Mesenteric fat pad (tissue), 1 donor: ENCODE measurements around the gene CFAP46. TPM values are rescaled to one million over a fixed set of nuclear protein-coding genes. Genes with fewer than 3 reads are reported as not detected.

Source experiments
- DNase-seq: peaks from one replicate; pipeline ENCODE4 v3.0.0-alpha.2; 2020; ENCODE audit warnings: low spot score
- total RNA-seq: library from RNA; stranded (reverse); fragmentation: NEBNext Ultra II Directional; extraction: Animal tissue kit (Norgen Biotek cat#: 25700); gene quantifications from one replicate; pipeline ENCODE4 v1.2.1, GENCODE V29; 2021
- donor health status: DM: yes; HTN: yes; CAD: no.

CFAP46 gene
- total RNA-seq, 1 donor from 2014 or later, result not detected

DNA sequence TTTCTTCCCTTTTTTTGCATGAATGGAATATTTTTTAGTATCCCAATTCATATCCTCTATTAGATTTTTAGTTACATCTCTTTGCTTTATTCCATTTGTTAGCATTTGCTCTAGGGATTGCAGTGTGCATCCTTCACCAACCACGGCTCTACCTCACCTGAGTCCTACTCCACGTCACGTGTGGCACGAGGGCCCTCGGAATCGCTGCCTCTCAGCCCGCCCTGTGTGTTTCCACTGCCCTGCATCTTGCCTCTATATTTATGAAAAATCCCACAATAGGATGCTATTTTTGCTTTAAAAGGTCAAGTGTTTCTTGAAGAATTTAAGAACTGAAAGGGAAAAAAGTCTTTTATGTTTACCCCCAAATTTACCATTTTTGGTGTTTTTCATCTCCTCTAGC is 41.0 kb downstream of the CFAP46 start:
- no peak for DNase-seq

DNA sequence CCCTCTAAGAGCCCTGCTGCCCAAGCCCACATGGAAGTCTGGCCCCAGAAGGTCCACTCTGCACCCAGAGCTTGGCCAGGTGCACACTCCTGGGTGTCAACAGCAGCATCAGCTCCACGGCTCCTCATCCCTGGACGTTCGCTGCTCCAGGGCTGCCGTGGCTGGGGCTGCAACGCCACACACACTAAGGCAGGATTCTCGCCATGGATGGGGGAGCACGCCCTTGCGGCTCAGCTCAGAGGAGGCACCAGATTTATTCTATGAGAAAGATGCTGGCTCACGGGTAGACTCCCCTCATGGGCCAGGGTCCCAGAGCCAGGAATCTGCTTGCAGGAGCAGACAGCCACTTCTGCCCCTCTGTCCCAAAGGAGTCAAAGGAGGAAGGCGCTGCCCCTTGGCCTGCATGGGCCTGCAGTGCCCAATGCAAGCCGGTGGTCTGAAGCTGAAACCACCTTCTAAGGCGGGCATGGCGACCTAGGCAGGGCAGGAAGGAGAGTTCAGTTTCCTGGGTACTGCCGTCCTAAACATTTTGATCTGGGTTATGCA is 42.1 kb downstream of the CFAP46 start:
- DNase-seq, result no peak

DNA sequence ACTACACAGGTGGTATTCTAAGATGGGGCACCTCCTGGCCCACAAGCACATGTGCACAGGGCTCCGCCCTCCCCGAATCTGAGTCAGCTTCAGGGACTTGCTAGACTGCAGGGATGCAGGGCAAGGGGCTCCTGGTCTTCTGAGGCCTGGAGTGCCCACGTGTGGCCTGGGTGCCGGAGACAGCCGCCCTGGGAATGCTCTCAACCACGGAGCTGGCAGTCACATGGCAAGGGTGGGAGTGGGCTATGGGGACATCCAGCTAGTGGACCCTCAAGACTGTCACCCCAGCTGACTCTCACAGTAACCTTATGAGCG is 42.7 kb downstream of the CFAP46 start:
- DNase-seq, result no peak

DNA sequence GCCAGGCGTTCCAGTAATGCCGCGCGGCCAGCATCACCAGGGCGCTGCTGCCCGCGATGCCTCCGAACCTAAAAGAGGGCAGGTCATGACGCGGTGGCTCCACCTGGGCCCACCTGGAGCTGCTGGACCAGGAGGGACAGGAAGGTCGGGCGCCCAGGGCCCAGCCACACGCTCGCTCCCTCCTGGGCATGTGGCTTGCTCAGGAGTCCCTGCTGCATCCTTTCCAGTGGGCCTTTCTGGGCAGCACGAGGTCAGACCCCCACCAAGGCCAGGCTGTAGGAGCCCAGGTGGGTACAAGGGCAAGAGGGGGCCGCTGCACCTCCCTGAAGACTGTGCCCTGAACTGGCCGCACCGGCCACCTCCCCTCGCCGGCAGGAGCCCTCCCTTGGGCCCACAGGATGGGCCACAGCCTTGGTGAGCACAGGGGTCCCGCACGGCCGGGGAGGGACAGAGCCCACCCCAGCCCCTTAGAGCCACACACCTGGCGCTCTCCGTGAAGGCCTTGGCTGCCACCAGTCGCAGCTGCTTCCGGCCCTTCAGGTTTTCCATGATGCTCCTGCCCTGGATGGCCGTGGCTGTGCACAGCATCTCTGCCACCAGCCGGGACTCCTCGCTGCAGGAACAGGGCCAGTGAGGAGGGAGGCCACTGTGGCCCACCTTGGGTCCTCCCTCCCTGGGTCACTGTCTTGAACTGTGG is 43.2 kb downstream of the CFAP46 start:
- peak; percentile 82 for DNase-seq

DNA sequence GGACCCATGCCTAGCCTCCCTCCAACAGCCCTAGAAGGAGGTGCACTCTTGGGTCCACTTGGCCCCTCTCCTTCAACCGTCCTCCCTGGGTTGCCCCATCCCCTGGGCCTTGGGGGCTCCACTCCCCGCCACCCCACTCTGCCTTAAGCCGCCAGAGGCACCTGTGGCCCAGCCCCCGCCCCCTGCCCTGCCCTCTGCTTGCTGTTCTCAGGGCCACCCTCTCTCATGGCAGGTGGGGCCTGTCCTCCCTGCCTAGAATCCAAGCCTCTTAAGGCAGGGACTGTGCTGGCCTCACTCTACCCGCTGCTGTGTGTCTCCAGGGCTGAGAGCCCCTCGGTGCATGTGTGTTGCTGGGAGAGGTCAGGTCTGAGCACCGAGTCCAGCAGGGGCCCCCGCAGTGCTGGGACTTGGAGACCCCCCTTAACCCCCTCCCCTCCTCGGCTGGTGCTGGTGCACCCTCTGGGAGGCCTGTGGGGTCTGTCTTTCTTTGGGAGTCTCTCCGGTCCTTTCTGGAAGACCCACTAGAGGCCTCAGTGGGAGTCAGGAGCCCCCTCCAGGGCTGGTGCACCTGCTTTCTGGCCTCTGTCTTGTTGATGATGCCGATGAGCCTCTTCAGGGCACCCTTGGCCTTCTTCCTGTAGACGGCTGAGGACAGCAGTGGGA is 43.8 kb downstream of the CFAP46 start:
- peak; percentile 64 for DNase-seq

DNA sequence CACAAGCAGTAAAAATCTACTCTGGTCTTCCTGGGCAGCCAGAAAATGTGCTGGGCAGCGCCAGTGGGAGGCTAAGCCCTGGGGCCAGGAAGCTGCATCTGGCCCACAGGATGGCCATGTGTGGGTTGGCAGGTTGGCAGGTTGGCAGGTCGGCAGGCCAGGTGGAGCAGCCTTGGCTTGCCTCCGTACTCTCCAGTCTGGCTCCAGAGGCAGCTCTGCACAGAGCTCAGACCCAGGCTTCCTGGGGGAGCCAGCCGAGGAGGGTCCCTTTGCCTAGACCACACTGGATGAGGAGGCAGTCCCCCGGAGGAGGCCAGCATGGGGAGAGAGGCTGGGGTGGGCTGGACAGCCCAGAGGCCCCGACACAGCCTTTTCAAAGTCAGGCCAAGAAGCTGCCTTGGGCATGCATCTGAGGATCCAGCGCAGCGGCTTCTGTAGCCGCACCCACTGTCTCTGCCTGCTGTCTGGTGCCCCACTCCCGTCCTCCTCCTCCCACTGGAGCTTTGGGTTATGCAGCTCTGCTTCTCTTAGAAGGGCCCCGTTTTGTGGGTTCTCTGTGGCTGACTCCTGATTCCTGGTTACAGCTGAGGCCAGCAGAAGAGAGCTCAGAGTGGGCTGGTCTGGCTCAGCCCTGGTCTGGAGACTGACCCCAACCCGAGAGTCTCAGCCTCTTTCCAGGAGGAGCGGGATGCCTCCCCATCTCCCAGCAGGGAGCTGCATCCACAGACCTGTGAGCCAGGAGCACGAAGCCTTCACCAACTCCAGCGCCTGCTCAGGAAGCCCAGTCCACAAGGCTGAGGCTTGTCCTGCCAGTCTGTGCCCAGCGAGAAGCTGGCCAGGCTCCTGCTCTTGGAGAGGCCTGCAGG is 44.6 kb downstream of the CFAP46 start:
- DNase-seq, result peak; percentile 71

DNA sequence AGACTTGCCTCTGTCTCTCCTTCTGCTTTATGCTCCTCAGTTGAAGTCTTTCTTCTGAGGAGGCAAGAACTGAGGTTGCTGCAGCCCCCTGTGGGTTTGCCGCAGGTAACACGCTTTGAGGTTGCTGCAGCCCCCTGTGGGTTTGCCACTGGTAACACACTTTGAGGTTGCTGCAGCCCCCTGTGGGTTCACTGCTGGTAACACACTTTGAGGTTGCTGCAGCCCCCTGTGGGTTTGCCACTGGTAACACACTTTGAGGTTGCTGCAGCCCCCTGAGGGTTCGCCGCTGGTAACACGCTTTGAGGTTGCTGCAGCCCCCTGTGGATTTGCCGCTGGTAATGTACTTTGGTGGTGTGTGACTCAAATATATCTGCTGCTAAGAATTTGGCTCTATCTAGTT is 48.6 kb downstream of the CFAP46 start:
- peak; percentile 57 for DNase-seq

DNA sequence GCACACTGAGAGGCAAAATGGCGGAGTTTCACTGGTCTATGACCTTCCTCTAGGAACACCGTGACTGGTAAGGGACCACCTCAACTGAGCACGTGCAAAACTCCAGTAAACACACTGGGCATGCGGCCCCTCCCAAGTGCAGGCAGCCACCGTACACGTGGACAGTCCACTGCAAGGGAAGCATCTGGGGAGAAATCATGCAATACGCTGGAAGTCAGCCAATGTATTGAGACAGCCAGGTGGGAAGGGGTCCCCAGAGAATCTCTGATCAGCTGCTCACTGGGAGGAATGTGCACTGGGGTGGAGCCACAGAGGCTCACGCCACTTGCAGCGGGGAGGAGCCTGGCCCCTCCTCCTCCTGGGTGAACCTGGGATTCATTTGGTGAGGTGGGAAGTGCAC is 49.3 kb downstream of the CFAP46 start:
- DNase-seq, result peak; percentile 60

DNA sequence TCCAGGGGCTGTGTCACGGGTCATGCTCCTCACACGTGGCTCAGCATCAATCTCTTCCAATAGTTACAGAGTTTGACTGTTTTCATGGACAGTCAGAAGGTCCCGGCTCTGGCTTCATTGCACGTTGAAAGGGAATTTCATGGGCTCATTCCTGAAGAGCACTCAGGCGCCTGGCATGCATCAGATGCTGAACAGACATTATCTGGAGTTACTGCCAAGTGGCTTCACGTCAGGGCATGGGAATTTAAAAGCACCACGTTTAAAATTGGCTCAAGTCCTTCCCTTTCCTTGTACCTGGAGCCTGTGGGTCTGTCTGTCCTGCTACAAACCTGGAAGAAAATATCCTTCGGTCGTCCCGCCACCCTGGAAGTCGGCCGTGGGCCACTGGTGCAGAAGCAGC is 50.4 kb downstream of the CFAP46 start:
- DNase-seq, result peak; percentile 74

DNA sequence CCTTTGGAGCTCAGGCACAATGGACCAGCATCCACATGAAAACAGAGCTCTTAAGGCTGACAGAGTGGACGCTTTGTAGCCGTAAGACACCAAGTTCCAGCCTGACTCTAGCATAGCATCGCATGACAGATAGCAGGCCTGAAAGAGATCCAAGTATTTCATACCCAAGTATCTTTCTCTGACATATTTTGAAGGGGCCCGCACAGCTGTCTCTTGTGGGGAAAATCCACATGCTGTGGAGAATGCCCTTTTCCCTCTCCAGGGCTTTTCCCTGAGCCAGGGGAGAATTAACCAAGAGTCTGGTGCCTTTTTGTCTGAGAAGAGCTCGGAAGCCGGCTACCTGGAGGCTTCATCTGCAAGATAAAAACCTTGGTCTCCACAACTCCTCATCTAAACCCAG is 51.0 kb downstream of the CFAP46 start:
- peak; percentile 2 for DNase-seq

DNA sequence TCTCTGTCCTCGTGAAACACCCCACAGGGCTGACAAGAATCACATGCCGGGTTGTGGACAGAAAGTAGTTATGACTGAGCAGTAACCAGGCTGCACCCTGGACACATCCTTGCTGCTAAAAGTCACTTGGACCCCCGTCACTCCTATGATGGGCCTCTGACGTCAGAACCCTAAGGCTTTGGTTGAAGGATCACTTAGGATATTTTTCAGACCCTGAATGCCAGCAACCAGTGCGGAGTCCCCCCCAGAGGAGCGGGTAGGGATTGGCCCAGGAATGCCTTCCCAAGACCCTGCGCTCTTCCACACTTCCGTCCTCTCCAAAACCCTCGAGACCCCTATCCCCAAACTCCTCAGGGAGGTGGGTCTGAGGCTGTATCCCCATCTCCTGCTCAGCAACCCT is 52.1 kb downstream of the CFAP46 start:
- DNase-seq, result peak; percentile 51

DNA sequence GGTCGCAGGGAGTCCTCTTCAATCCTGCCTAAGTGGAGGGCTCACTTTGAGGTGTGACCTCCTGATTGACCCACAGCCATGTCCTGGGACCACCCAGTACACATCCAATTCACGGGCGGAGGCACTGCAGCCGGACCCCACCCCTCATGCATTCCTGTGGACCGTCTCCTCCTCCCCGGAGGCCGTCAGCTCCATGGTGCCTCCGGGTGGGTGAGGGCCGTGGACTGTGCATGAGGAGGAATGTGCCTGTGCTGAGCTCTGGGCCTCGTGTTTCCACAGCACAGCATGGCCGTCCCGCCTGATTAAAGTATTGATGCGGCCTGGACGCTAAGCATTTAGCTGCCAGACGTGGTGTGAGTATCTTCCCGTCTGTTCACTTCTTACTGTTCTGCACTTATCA is 52.8 kb downstream of the CFAP46 start:
- peak; percentile 59 for DNase-seq

DNA sequence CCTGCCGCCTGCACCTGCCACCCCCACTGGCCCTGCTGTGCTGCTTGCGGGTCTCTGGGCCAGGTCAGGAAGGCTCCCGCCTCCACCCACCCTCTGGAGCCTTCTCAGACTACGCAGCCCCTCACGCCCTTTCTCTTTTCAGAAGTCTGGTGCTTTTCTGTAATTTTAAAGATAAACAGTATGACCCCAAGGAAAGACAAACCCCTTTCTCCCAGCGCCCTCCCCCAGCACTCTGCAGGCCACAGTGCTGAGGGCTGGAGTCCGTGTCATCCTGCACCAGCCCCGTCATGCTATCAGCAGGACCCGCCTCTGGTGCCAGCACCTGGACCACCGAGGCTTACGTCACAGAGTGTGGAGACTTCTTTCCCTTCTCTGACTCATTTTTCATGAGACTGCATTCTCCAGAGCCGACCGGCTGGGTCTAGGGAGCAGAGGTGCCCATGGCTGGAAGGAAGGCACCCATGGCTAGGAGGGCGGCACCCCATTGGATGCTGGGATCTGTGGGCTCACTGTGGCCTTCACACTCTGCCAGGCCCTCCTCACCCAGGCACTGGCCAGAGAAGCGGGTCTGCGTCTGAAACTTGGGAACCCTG is 53.4 kb downstream of the CFAP46 start:
- peak; percentile 83 for DNase-seq

DNA sequence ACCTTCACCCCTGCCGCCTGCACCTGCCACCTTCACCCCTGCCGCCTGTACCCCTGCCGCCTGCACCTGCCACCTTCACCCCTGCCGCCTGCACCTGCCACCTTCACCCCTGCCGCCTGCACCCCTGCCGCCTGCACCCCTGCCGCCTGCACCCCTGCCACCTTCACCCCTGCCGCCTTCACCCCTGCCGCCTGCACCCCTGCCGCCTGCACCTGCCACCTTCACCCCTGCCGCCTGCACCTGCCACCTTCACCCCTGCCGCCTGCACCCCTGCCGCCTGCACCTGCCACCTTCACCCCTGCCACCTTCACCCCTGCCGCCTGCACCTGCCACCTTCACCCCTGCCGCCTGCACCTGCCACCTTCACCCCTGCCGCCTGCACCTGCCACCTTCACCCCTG is 53.9 kb downstream of the CFAP46 start:
- DNase-seq, result peak; percentile 33

DNA sequence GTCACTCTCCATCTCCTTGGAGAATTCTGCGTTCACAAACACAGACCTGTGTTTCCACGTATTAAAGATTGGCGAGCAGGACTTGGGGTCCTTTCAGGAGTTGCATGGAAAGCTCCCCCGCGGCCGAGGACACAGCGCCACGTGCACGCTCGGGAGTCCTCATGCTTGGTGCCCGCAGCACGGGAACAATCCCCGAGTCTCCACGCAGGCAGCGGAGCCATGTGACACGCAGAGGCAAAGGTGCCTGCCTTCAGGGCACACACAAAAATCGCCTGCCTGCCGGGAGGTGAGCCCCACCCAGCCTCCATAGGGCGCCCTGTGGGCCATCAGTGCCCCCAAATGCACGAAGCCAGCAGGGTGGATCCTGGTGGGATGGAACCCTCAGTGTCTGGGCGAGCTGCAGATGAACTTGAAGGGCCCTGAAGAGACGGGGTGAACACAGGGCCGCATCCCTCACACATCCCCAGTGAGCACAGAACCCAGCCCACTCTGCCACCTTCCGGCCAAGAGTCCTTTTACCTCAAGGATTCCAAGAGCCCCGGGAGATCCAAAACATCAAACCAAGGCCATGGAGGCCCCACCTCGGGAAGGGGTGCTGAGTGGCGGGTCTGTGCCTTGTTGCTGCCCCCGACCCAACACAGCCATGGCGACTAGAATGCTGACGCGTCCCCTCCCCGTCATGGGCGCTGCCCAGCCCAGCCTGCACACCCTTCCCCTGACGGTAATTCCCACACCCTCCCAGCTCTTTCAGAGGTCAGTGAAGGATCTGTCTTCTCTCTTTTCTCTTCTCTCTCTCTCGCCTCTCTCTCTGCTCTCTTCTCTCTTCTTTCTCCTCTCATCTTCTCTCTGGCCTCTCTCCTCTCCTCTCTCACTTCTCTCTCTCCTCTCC is 55.9 kb downstream of the CFAP46 start:
- DNase-seq, result peak; percentile 79

DNA sequence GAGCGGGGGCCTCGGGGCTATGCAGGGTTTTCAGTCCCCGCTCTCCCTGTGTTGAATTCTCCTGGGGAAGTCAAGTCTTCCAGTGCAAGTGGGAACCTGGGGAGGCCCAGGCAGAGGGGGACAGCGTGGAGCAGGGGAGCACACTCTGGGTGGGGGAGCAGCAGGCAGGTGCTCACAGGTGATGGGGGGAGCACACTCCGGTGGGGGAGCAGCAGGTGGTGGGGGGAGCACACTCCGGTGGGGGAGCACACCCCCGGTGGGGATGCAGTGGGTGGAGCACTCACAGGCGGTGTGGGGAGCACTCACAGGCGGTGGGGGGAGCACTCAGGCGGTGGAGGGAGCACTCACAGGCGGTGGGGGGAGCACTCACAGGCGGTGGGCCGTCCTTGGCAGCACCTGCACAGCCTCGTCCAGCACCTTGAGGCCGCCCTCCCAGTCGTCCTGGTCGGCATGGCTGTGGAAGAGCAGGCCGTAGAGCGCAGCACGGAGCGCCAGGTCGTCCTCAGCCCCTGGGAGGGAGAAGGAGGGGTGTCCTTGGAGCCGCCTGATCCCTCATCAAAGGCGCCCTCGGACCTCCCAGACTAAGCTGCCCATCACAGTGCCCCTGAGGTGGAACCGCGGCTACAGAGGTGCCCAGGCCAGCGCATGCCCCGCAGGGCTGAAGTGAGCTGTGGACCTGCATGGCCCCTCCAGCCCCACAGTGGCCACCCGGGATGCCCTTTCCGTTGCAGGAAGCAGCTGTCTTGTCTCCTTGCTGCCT is 56.7 kb downstream of the CFAP46 start:
- peak; percentile 87 for DNase-seq

DNA sequence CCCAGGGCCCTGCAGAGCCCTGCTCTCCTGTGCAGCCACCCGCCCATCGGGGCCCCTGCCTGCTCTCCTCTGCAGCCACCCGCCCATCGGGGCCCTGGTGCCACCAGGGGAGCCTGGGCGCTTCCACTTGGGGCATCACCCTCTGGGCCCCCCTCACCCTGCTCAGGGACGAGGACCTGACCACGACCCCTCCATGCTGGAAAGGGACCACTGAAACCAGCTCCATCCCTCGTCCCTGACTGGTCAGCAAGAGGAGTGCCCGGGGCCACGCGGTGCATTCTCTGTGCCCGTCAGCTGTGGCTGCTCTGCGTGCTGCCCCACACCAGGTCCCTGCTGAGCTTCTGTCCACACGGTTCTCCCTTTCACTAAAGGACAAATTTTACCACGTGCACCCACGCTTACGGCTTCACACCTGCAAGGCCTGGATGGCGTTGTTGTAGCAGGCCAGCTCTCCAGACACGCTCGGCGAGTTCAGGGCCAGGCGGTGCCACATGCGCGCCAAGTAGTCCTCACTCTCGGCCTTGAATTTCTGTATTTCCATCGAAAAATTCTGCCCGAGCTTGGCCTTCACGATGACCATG is 57.6 kb downstream of the CFAP46 start:
- peak; percentile 84 for DNase-seq

DNA sequence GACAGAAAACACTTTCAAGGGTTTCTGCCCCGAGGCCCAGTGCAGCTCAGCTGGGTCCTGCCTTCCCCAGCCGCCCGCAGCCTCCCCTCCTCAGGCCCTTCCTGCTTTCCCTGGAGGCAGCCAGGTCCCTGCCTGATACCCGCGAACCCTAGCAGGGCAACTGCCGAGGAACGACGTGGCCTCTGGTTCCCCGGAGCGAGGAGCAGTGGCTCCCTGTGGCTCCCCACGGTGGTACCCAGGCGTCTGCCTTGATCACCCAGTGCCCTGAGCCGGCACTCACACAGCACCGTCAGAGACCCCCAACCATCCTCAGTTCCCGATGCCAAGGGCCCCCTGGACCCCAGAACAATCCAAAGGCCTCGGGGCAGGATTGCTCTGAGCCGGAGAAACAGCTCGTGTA is 58.3 kb downstream of the CFAP46 start:
- DNase-seq, result peak; percentile 75

DNA sequence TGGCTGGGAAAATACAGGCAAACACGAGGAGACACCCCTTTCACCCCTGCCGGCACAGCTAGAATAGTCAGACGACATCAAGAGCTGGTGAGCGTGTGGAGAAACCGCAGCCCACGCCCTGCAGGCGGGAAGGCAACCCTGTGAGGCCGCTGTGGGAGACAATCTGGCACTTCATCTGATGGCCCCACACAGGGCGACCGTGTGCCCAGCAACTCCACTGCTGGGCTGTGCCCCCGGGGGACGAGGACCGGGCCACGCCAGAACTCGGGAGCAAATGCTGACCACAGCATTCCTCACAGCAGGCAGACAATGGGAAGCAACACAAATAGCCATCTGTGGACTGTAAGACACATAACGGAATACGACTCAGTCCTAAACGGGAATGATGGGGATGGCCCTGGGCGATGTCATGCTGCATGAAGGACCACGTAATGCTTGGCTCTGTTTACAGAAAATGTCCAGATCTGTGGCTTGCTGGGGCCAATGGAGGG is 58.9 kb downstream of the CFAP46 start:
- DNase-seq, result peak; percentile 72
